Activated CD8-positive, alpha-beta memory T cell treated with anti-CD3 and anti-CD28 coated beads, Interleukin-2, amount 50 U/mL, for 48 hours (primary cell): ENCODE data around the gene LARP1.
"Not testable (repeated sequence)": the region's sequence is repeated elsewhere in the genome, so short reads cannot be mapped to it uniquely, and the experiment has no call there.

Source experiments
- DNase-seq: peaks from one replicate; pipeline ENCODE4 v3.0.0-alpha.2; 2020

LARP1 gene

DNA sequence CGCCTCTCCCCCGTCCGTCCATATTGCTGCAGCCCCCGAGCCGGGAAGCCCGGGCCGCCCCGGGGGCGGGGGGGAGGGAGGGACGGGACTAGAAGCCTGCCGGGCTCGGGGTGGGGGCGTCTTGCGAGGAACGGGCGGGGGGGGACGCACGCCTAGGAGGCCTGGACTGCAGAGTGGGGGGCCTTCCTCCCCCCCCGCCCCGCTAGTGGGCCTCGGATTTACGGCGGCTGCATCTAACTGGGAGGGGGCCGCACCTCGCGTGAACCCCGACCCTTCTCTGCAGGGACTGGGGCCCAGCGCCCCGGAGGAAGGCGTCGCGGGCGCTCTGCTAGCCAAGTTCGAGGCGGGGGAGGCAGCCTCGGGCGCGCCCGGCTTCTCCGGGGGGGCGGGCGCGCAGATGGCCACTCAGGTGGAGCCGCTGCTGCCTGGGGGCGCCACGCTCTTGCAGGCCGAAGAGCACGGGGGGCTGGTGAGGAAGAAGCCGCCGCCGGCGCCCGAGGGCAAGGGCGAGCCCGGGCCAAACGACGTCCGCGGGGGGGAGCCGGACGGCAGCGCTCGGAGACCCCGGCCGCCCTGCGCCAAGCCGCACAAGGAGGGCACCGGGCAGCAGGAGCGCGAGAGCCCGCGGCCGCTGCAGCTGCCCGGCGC is at the start of gene LARP1:
Gene LARP1, plus strand, starts transcription at position 17 of the 648 bp plus-strand sequence. Its CDS starts 381 bp downstream, at position 398.
- no peak for DNase-seq

DNA sequence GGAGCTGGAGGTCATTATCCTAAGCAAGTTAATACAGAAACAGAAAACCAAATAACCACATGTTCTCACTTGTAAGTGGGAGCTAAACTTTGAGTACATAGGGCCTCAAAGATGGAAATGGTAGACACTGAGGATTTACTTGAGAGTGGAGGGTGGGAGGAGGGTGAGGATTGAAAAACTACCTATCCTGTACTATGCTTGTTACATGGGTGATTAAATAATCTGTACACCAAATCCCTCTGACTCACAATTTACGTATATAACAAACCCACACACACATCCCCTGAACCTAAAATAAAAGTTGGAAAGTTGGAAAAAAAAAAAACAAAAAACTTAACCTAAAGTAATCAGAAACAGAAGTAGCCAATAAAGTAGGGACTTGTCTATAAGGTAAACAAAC is 48.8 kb upstream of the LARP1 start:
- DNase-seq: no peak

DNA sequence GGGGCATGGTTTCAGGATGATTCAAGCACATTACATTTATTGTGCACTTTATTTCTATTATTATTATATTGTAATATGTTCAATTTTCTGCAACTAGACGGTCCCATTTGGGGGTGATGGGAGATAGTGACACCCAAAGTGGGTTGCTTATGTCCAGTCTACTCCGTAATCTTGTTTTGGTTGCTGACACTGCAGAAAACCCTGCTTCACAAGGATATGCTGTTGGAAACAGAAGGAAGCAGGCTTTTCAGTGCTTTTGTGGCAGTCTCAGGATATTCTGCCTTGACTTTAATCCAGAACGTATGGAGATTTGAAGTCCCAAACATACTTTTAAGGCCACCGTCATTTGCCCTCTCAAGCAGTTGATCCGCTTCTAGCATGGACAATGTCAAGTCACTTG is 47.5 kb upstream of the LARP1 start:
- DNase-seq: no peak

DNA sequence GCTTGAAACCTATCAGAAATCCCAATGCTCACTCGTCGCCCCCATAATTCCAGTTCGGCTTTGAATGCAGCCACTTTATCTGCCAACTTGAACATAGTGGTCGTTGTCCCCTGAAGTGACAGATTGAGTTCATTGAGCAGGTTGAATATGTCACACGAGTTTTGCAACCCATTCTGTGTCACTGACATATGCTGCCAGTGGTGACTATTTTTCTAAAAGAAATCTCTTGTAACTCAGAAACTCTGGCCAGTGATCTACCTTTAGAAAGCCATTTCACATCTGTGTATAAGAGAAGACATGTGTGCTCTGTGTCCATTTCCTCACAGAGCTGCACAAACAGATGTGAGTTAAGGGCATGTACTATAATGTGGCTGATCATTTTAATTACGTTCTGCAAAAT is 47.0 kb upstream of the LARP1 start:
- DNase-seq: no peak

DNA sequence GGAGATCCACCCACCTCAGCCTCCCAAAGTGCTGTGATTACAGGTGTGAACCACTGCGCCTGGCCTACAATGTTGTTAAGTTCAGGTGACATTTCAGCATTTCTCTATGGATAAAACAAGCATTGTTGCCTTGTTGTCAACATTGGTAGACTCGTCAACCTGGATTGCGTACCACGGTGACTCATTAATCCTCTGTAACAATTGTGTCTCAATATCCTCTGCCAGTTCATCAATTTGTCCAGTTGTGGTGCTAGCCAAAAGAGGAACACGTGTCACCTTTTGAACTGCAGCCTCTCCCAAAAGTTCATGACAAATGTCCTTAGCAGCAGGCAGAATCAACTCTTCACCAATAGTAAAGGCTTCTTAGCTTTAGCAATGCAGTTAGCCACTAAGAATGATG is 46.3 kb upstream of the LARP1 start:
- no peak for DNase-seq

DNA sequence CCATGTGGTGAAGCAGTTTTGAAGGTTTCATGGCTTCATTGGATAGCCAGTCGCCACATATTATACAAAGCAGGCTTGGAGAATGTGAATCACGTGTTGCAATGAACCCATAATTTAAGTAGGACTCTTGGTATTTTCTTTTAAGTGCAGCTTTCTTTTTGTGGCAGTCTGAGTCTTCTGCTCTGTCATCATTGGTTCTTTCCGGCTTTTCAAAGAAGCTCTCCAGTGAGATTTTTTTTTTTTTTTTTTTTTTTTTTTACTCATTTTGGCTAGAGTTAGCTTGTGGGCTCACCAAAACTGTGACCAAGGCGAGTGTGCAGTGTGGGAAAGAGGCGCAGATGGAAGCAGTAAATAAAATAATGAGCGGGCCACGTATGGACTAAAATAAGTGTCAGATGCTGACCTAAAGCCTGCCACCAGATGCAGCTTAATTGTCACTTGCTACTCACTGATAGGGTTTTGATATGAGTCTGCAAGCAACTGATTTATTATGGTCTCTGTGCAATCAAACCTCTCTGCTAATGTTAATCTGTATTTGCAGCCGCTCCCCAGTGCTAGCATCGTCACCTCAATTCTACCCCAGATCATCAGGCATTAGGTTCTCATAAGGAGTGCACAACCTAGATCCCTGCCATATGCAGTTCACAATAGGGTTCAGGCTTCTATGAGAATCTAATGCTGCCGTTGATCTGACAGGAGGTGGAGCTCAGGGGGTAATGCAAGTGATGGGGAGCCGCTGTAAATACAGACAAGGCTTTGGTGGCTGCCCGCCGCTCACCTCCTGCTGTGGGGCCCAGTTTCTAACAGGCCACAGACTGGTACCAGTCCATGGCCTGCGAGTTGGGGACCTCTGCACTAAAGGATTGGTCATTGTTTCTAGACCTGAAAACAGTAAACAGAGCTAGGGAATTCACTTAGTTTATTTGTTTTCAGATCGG is 45.5 kb upstream of the LARP1 start:
- DNase-seq: no peak

DNA sequence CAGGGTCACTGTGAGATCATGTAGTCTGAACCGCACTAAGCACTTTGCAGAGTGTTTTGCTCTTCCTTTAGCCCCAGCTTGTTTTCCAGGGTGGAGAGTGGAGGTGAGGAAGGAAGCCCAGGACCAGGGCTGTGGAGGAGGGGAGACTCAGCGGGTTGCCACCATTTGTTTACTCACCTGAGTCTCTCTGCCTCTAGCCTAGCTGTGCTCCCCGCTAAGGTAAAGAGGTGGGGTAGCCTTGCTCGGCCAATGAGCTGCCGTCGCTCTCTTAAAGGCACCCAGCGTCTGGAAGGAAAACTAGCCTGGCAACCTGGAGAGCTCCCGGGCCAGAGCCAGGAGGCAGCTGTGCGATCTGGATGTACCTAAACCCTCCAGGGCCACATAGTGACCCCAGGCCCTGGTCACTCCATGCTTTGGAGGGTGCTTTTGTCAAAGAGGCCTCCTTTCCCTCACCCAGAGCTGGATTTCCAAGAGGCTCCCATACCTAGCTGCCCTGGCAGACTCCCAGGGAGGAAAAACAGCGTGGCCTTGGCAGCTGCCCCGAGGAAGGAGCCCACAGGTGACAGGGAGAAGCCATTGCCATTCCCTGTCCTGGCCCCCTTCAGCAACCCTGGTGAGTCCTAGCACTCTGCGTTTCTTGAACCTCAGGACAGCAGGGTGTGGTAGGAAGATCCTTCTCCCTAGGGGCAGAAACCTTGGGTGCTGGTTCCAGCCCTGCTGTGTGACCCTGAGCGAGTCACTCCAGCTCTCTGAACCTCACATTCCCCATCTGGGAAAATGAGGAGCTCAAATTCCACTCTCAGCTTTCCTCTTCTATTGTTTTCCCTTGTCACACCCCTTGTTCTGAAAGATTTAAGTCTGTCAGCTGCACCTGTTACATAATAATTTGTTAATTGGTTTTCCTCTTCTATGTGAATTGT is 42.4 kb upstream of the LARP1 start:
- no peak for DNase-seq

DNA sequence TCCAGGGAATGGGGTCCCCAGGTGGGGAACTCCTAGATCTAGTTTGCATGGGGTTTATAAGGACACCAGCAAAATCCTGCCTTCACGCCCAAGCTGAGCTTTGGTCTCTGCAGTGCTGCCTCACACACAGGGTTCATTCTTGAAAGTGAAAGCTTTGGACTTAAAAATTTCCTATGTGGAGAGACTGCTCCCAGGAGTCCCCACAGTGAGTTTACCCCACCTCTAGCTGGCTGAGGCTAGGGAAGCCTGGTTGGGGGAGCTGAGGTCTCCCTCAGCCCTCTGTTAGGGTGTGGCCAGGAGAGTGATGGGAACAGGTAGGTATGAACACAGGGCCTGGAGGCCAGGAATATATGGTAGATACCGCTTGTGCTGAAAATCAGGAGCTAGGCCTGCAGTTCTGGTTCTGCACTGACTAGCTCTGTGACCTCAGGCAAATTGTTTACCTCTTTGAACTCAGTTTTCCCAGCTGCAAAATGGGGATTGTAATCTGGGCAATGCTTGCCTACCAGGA is 41.5 kb upstream of the LARP1 start:
- DNase-seq: no peak

DNA sequence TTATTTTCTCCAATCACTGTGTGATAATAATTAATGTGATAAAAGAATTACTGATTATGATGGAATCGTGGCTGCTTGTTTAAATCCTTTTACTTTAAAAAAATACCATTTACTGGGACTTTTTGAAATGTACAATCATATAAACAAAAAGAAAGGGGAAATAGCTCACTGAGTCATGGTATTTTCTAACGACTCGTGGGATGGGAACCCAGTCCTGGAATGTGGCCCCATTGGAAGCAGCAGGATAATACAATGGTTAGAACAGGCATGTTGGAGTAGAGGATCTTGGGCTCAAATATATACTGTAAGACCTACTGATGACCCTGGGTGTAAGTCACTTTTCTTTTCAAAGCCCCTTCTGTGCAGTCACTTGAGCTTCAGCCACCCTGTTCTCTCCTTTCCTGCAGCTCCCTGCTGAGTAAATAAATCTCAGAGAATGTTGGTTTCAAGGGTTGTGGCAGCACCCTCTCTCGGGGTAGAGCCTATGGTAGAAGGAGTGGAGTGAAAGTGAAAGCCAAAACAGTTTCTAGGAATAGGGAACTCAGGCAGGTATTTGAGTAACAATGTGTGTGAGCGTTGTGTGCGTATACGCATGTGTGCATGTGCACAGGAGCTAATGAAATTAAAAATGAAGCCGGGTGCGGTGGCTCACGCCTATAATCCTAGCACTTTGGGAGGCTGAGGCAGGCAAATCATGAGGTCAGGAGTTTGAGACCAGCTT is 40.8 kb upstream of the LARP1 start:
- DNase-seq: no peak

DNA sequence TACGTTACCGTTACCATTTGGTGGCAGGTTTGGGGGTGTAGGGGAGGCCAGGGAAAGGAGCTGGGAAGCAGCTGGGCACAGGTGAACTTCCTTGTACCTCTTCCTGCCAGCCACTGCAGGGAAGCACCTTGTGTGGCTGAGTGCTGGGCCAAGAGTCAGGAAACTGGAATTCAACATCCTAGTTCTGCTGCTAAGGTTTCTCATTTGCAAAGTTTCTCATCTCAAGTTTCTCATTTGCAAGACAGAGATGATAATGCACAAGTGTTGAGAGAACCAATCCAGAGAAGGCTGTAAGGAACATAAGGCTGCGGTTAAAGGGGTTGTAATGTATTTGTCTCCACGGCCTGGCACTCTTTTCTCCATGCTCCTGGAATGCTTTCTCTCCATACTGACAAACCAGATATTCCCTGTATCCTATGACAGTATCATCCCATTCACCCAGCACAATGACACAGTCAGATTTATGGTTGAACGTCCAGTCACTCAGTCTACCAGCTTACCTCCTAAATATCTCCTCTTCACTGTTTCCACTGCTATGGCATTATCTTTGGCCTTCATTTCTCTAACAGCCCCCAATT is 33.6 kb upstream of the LARP1 start:
- no peak for DNase-seq

DNA sequence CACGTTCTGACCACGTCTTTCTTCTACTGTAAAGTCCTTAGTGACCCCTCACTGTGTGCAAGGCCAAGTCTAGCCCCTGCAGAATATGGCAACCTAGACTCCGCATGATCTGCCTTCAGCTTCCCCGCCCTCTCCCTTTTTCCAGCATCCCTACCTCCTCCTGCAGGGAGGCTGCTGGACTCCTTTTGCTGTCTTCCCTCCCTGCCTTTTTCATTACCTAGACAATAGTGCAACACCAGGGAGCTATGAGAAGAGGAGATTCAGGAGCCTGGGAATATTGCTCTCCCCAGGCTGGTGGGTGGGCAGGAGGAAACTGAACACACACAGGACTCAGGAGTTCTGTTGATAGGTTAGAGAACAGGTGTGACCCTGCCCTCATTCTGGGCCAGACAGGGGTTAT is 33.1 kb upstream of the LARP1 start:
- DNase-seq: no peak

DNA sequence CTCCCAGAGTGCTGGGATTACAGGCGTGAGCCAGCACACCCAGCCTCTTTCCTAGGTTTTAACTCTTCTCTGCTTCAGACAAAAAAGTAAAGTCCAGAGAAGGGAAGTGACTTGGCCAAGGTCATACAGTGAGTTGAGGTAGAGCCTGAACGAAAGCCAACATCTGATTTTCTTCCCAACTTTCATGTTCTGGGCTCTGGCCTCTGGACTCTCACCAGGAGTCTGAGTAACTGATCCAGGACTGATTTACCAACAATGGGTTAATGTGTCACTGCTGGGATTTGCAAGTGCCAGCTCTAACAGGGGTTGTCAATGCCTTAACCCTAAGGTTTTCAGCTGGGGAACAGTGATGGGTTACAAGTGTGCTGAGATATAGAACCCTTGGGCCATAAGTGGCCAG is 32.2 kb upstream of the LARP1 start:
- DNase-seq: no peak

DNA sequence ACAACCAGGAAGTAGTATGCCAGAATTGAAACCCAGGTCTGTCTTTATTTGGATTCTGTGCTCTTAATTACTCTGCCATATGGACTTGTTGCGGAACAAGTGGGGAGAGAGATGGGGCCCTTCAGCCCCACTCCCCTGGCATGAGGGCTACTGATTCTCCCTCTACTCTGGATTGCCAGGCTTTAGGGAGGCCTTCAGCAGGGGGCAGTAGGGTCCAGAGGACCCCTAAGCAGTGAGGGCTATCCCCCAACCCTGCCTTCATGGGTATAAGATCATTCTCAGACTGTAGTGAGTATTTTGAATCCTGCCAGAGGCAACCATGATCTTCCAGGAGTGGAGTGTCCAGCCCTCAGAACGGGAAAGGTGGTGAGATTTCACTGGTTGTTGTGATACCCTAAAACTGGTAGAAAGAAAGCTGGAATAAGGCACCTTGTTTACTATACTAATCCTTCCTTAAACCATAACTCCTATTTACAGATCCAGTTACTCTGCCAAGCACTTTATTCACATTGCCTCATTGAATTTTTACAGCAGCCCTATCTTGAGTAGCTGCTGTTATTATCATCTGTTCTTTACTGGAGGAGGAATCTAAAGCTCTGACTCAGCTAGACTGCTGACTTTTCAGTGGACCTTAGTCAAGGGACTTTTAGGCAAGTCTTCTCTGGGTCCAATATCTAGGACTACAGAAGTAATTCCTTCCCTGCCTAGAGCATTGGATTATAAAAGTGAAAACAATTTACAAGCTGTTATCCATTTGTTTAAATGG is 31.3 kb upstream of the LARP1 start:
- no peak for DNase-seq

DNA sequence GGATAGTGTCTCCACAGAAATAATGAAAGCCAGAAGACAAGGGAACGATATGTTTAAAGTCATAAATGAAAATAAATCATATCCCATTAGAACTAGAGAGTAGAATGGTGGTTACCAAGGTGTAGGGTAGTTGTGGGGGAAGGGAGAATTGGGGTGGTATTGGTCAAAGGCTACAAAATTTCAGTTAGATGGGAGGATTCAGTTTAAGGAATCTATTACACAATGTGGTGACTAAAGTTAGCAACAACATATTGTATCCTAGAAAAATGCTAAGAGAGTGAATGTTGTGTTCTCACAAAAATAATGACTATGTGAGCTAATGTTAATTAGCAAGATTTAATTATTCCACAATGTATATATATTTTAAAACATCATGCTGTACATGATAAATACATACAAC is 27.8 kb upstream of the LARP1 start:
- no peak for DNase-seq

DNA sequence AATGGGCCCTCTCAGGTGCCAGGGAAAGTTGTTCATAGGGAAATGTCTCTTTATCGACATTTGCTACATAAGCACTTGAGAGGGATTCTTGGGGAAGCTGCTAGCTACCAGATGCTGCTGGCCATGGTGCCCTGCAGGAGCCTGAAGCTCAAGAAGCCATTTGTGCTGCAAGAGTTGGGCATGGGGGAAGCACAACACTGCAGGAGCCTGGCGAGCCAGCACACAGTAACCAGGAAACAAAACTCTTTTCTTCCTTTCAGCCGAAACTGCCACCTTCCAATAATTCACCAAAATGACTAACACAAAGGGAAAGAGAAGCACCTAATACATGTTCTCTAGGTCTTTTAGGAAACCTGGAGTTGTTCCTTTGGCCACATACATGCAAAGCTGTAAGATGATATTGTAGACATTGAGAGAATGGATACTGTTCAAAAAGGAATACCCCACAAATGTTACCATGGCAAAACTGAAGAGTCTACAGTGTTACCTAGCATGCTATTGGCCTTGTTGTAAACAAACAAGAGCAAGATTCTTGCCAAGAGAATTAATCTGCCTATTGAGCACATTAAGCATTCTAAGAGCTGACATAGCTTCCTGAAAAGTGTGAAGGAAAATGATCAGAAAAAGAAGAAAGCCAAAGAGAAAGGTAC is 26.1 kb upstream of the LARP1 start:
- DNase-seq: no peak

DNA sequence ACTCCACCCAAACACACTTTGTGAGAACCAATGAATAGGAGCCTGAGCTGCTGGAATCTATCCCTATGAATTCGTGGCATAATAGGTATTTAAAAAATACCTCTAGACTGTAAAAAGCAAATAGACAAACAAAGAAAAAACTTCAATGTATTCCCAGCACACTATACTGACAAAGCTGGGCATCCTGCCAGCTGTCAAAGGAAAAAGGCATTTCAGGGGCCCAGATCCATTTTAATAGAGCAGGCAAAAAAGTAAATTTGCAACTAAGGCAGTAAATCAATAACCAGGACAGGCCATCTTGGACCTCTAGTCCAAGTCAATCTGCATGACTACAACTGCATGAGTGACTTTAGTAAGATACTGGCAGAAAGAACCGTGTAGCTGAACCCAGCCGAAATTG is 25.6 kb upstream of the LARP1 start:
- DNase-seq: no peak

DNA sequence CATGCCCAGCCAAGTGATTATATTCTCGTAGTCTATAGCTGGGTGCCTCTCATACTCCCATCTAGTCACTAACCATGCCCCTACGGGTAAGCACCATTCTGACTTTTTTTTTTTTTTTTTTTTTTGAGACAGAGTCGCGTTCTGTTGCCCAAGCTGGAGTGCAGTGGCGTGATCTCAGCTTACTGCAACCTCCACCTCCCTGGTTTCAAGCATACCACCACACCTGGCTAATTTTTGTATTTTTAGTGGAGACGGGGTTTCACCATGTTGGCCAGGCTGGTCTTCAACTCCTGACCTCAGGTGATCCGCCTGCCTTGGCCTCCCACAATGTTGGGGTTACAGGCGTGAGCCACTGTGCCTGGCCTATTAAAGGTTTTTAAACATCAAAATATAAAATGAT is 24.4 kb upstream of the LARP1 start:
- DNase-seq: not testable (repeated sequence)

DNA sequence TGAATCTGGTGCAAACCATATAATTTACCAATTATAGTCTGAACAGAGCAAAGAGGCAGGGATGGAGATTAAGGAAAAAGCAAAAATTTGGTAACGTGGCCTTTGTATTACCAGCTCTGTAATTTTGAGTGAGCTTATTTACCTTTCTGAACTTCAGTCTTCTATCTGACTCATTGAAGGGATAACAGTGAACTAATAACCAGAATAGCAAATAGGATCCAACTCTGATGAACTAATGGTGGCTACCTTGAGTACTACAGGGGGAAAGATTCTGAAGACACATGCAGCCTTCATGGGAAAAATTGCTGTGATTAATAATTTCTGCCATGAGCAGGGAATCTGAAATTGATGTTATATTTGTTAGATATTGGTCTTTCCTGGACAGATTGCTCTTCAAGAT is 23.0 kb upstream of the LARP1 start:
- no peak for DNase-seq

DNA sequence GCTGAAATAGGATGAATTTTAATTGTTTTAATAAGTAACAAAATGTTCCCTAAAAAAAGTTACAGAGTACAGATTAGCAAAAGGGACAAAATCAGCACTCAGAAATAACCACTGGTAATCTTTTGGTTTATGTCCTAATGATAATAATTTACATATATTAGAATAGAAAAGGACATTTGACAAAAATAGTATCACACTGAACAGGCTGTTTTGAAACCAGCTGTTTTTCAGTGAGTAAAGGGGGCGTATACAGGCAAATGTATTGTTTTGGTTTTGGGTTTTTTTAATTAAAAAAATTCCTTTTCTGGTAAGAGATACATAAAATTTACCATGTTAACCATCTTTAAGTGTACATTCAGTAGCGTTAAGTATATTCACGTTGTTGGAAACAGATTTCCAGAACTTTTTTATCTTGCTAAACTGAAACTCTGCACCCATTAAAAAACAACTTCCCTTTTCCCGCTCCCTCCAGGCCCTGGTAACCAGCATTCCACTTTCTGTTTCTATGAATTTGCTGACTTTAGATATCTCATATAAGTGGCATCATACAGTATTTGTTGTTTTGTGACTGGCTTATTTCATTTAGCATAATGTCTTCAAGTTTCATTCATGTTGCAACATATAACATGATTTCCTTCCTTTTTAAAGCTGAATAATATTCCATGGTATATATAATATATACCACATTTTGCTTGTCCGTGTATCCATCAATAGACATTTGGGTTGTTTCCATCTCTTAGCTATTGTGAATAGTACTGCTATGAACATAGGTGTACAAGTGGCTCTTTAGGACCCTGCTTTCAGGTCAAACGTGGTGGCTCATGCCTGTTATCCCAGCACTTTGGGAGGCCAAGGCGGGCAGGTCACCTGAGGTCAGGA is 20.6 kb upstream of the LARP1 start:
- DNase-seq: no peak

DNA sequence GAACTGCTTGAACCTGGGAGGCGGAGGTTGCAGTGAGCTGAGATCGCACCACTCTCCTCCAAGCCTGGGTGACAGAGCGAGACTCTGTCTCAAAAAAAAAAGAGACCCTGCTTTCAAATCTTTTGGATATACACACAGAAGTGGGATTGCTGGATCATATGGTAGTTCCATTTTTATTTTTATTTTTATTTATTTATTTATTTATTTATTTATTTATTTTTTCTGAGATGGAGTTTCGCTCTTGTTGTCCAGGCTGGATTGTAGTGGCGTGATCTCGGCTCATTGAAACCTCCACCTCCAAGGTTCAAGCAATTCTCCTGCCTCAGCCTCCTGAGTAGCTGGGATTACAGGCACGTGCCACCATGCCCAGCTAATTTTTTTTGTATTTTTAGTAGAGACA is 19.8 kb upstream of the LARP1 start:
- not testable (repeated sequence) for DNase-seq
